GM20431 (cell line): ENCODE data around the gene ADA.

Experiments
- in situ Hi-C: fragments of 300-500 bp; cut with MseI, MboI; formaldehyde crosslinking; loops from one replicate; pipeline ENCODE4 v1.15.0; 2020; ENCODE audit warnings: low sequenced_read_pairs; ENCODE audit not compliant: unreplicated experiment

The ADA gene

GRCh38 chr20:44587035-44587980 lies 64.2 kb downstream of the ADA start:
- in situ Hi-C loops, result no loop called here

- in situ Hi-C loops, result no loop called here
Observed at GRCh38 chr20:44586289-44586911, 65.1 kb downstream of the ADA start.

GRCh38 chr20:44585057-44585963 lies 66.2 kb downstream of the ADA start:
- in situ Hi-C loops, result no loop called here

DNA sequence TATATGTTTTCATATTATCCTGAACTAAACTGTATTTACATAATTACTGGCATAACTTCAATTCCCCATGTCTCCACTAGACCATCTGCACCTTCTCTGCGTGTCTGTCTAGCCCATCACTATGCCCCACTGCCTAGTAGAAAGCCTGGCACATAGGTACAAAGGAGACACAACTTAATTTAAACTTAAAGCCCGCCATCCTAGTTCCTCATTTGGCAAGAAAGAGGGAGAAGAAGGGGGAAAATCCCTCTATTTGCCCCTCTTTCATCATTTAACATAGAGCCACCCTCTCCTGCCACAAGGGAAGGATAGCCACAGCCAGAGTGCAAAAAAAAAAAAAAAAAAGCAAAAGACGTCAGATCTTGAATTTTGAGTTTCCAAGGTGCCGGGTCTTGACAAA lies 67.3 kb downstream of the ADA start:
- in situ Hi-C loops, result no loop called here

DNA sequence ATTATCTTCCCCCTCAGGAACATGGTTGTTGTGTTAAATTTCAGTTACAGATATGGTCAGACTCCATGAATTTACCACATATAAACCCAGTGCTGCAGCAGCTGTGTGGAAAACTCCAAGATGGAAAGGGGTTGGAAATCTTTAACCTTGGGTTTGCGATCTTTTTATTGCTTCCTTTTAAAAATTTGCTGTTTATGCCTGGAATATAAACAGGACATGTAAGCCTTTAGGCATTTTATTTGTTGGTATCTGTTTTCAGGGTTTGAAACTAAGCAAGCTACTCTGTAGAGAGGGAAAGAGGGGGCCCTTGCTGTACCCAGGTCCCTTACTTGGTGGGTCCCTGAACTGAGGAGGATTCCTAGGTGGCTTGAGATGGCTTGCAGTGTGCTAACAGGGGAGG lies 68.3 kb downstream of the ADA start:
- in situ Hi-C loops, result no loop called here

DNA sequence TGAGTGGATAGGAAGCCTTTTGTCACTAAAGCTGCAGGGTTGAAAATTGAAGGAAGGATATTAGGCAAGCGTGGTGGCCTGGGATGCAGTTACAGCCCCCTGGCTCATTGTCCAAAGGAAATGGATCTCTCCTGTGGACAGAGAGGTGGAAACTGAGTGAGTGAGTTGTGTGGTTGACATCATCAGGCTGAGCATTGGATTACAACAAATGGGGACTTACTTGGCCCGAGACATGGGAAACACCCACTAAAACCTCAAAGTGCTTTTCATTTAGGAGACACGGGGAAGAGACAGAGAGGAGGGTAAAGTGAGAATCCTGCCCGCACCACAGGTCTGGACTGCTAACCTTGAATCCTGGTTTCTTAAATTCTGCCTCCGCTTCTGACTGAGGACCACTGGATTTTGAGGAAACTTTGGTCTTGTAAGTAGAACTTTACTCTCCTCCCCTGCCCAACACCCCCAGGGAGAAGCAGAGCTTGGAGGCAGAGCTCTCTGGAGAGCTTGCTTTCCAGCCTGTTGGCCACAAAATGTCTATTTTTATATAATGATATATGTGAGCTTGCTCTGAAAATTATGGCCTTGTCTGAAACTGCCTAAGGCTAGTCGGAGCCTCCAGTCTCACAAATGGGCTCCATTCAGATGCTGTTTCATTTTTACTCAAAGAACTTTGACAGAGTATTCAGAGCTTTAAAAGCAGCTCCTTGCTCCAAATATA lies 69.0 kb downstream of the ADA start, which contains the start of gene PKIG:
PKIG (plus strand) TSS at position 269 of the 715 bp plus-strand sequence. CDS start 31,978 bp downstream, outside the sequence.
- in situ Hi-C loops, result no loop called here

GRCh38 chr20:44581515-44581914 lies 70.0 kb downstream of the ADA start:
- in situ Hi-C loops, result no loop called here

GRCh38 chr20:44580581-44581268 lies 70.8 kb downstream of the ADA start:
- in situ Hi-C loops, result no loop called here

GRCh38 chr20:44579313-44580081 lies 72.0 kb downstream of the ADA start:
- in situ Hi-C loops, result no loop called here

GRCh38 chr20:44576297-44576696 lies 75.2 kb downstream of the ADA start:
- in situ Hi-C loops, result no loop called here

DNA sequence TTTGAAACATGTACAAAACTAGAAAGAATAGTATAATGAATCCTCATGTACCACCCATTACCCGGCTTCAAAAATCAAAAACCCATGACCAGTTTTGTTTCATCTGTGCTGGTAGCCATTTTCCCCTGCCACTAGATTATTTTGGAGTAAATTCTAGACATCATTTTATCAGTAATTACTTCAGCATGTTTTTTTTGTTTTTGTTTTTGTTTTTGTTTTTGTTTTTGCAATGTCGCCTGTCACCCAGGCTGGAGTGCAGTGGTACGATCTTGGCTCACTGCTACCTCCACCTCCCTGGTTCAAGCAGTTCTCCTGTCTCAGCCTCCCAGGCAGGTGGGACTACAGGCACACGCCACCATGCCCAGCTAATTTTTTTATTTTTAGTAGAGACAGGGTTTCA lies 77.1 kb downstream of the ADA start:
- in situ Hi-C loops, result no loop called here

- in situ Hi-C loops, result no loop called here
Observed at GRCh38 chr20:44573501-44573869, 78.0 kb downstream of the ADA start.

DNA sequence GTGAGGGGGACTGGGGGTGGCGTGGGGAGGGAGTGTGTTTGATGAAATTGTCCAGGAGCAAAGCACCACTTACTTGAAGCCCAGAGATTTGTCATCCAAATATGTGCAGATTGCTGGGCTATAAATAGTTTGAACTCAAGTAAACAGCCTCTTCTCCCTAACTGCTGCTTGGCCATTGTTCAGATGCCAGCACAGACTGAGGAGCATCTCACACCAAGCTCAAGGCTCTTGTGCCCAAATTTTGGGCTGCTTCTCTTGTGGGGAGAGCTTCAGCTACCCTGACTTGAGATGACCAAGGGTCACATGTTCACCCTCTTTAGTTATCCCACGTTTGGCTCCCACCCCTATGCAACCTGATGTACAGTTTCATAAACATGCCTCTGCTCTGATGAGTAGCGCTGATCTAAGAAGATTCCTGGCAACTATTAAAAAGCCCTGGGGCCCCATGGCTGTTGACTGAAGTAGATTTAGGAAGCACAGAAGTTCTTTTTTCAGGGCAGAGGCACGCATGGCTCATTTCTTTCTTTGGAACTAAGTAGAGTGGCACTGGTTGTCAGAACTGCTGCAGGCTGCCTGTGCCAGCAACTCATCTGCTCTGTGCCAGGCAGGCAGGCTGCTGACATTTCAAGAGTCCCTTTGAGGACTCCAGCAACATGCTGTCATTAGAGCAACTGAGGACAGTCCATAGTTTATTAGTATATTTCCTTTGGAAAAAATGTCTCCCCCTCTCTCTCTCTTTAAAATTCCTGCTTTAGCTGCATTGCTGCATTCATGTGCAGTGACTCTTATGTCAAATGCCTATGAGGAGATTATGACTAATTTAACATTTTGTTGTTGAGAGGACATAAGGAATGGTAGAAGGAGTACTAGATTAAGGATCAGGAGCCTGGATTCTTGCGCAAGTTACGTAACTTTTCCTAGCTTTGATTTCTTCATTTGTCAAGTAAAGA lies 78.7 kb downstream of the ADA start:
- in situ Hi-C loops, result no loop called here

- in situ Hi-C loops, result no loop called here
Observed at GRCh38 chr20:44571362-44571988, 80.0 kb downstream of the ADA start.

GRCh38 chr20:44570367-44570766 lies 81.1 kb downstream of the ADA start:
- in situ Hi-C loops, result no loop called here
